Right atrium auricular region (tissue), 2 donors: ENCODE measurements around the gene APOC4. TPM values are rescaled to one million over a fixed set of nuclear protein-coding genes. Genes with fewer than 3 reads are reported as not detected.
"Not testable (repeated sequence)": the region's sequence is repeated elsewhere in the genome, so short reads cannot be mapped to it uniquely, and the experiment has no call there.

Source experiments
- DNase-seq: peaks from one replicate; pipeline ENCODE4 v3.0.0-alpha.2; 2019; ENCODE audit warnings: low spot score
- H3K27ac ChIP-seq, 2 donors: fragments of 200-600 bp; sonication (generic); 1 replicate in 1 of 2; 2 replicates in 1 of 2; pipeline ENCODE4 v1.5.1; 2016 to 2019
- H3K27me3 ChIP-seq, 2 donors: fragments of 200-600 bp; sonication (generic); one replicate each; pipeline versions ENCODE4 v1.5.1 to v1.6.0; 2017 to 2019
- H3K36me3 ChIP-seq: fragments of 200-600 bp; sonication (generic); one replicate; pipeline ENCODE4 v1.5.1; 2016
- H3K4me1 ChIP-seq, 2 donors: fragments of 200-600 bp; sonication (generic); one replicate each; pipeline versions ENCODE4 v1.5.1 to v1.6.0; 2017 to 2019
- H3K4me3 ChIP-seq, 2 donors: fragments of 200-600 bp; sonication (generic); 1 replicate in 1 of 2; 2 replicates in 1 of 2; pipeline ENCODE4 v1.5.1; 2017 to 2019; ENCODE audit warnings: mild to moderate bottlenecking in 1 of 2, moderate library complexity in 1 of 2
- H3K9me3 ChIP-seq, 2 donors: fragments of 200-600 bp; sonication (generic); one replicate each; pipeline ENCODE4 v1.5.1; 2019
- total RNA-seq, 2 donors: library from RNA; depleted of rRNA; stranded (reverse); fragments of >200 nt; gene quantifications; one replicate each; pipeline ENCODE4 v1.1.0, GENCODE V29; 2016
- TF ChIP-seq, protein P1 (sequence below), 2 donors: fragments of 200-600 bp; sonication (generic); IDR thresholded peaks; one replicate each; pipeline ENCODE4 v1.5.1; 2019; ENCODE audit warnings: antibody characterized with exemption in 2 of 2

Gene APOC4
- total RNA-seq, 2 donors from 2014 or later: not detected

- Histone ChIP-seq H3K9me3 (no peaks in the 10 kb centered on the region), H3K27me3 (peaks cover 0 to 8% of the 10 kb centered on the region in 2 donors), H3K4me1 (peaks cover 0 to 21% of the 10 kb centered on the region in 2 donors), H3K4me3 (peak within 1 kb of the TSS in 1 of 2 donors; percentile 27), H3K27ac (no peak within 1 kb of the TSS), H3K36me3 (peaks cover 26% of the 10 kb centered on the region)
- no peak for DNase-seq
- TF ChIP-seq, protein P1, sequence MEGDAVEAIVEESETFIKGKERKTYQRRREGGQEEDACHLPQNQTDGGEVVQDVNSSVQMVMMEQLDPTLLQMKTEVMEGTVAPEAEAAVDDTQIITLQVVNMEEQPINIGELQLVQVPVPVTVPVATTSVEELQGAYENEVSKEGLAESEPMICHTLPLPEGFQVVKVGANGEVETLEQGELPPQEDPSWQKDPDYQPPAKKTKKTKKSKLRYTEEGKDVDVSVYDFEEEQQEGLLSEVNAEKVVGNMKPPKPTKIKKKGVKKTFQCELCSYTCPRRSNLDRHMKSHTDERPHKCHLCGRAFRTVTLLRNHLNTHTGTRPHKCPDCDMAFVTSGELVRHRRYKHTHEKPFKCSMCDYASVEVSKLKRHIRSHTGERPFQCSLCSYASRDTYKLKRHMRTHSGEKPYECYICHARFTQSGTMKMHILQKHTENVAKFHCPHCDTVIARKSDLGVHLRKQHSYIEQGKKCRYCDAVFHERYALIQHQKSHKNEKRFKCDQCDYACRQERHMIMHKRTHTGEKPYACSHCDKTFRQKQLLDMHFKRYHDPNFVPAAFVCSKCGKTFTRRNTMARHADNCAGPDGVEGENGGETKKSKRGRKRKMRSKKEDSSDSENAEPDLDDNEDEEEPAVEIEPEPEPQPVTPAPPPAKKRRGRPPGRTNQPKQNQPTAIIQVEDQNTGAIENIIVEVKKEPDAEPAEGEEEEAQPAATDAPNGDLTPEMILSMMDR (IDR thresholded peaks at IDR 0.05): no peak
Measured at GRCh38 chr19:44905437-44906160, 36.4 kb upstream of the APOC4 start, which contains the start of gene APOE. Gene APOE (plus strand): TSS chr19:44905796. CDS start chr19:44906625, 829 bp downstream.

DNA sequence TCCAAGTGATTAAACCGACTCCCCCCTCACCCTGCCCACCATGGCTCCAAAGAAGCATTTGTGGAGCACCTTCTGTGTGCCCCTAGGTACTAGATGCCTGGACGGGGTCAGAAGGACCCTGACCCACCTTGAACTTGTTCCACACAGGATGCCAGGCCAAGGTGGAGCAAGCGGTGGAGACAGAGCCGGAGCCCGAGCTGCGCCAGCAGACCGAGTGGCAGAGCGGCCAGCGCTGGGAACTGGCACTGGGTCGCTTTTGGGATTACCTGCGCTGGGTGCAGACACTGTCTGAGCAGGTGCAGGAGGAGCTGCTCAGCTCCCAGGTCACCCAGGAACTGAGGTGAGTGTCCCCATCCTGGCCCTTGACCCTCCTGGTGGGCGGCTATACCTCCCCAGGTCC lies 34.4 kb upstream of the APOC4 start:
- Histone ChIP-seq H3K36me3 (peaks cover 8% of the 10 kb centered on the region), H3K4me3 (no peak overlapping the region), H3K9me3 (no peaks in the 10 kb centered on the region), H3K27me3 (peaks cover 0 to 8% of the 10 kb centered on the region in 2 donors), H3K4me1 (peaks cover 0 to 31% of the 10 kb centered on the region in 2 donors), H3K27ac (no peak overlapping the region)
- no peak for DNase-seq
- TF ChIP-seq, protein P1 (IDR thresholded peaks at IDR 0.05): no peak

- Histone ChIP-seq H3K36me3 (peaks cover 2% of the 10 kb centered on the region), H3K4me3 (no peak overlapping the region), H3K9me3 (no peaks in the 10 kb centered on the region), H3K27me3 (peaks cover 0 to 8% of the 10 kb centered on the region in 2 donors), H3K4me1 (peaks cover 0 to 31% of the 10 kb centered on the region in 2 donors), H3K27ac (no peak overlapping the region)
- TF ChIP-seq, protein P1 (IDR thresholded peaks at IDR 0.05): no peak
- no peak for DNase-seq
Measured at GRCh38 chr19:44908074-44908835, 33.8 kb upstream of the APOC4 start.

GRCh38 chr19:44908836-44909261 lies 33.2 kb upstream of the APOC4 start:
- Histone ChIP-seq H3K4me3 (no peak overlapping the region), H3K27me3 (peaks cover 0 to 8% of the 10 kb centered on the region in 2 donors), H3K9me3 (no peaks in the 10 kb centered on the region), H3K4me1 (peaks cover 0 to 28% of the 10 kb centered on the region in 2 donors), H3K36me3 (no peaks in the 10 kb centered on the region), H3K27ac (no peak overlapping the region)
- no peak for DNase-seq
- TF ChIP-seq, protein P1 (IDR thresholded peaks at IDR 0.05): no peak

GRCh38 chr19:44909775-44910174 lies 32.3 kb upstream of the APOC4 start:
- no peak overlapping the region for H3K4me3 ChIP-seq
- peaks cover 0 to 32% of the 10 kb centered on the region in 2 donors for H3K4me1 ChIP-seq
- no peak overlapping the region for H3K27ac ChIP-seq
- no peaks in the 10 kb centered on the region for H3K36me3 ChIP-seq
- DNase-seq: no peak
- peaks cover 0 to 8% of the 10 kb centered on the region in 2 donors for H3K27me3 ChIP-seq
- TF ChIP-seq, protein P1 (IDR thresholded peaks at IDR 0.05): no peak
- no peaks in the 10 kb centered on the region for H3K9me3 ChIP-seq

DNA sequence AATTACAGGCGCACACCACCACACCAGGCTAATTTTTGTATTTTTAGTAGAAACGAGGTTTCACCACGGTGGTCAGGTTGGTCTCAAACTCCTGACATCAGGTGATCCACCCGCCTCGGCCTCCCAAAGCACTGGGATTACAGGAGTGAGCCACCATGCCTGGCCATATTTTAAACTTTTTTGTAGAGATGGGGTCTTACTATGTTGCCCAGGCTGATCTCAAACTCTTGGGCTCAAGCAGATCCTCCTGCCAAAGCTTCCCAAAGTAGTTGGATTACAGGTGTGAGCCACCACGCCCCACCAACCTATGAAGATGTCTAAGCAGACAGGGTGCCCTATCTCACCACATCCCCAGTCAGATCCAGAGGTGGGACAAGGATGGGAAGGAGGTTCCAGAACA lies 30.1 kb upstream of the APOC4 start:
- peaks cover 0 to 17% of the 10 kb centered on the region in 2 donors for H3K4me1 ChIP-seq
- DNase-seq, H3K36me3 ChIP-seq, H3K4me3 ChIP-seq, H3K27ac ChIP-seq, H3K27me3 ChIP-seq, H3K9me3 ChIP-seq: not testable (repeated sequence)
